H9 (cell line): ENCODE measurements around the gene COASY. TPM values are rescaled to one million over a fixed set of nuclear protein-coding genes. Genes with fewer than 3 reads are reported as not detected.

ENCODE experiments used
- DNase-seq: peaks from one replicate; pipeline ENCODE4 v3.0.0-alpha.2; 2017
- H2AFZ ChIP-seq: one replicate; pipeline ENCODE4 v1.6.1; 2013; ENCODE audit warnings: mild to moderate bottlenecking, low read length, control low read depth, moderate library complexity
- H2AK5ac ChIP-seq: 2 replicates; pipeline ENCODE4 v1.6.1; 2013; ENCODE audit warnings: low read length, control low read depth, mixed read lengths; ENCODE audit not compliant: insufficient read length
- H2BK120ac ChIP-seq: one replicate; pipeline ENCODE4 v1.6.1; 2013; ENCODE audit warnings: low read depth, mild to moderate bottlenecking, low read length, control low read depth, inconsistent platforms; ENCODE audit not compliant: poor library complexity, severe bottlenecking
- H2BK12ac ChIP-seq: 2 replicates; pipeline ENCODE4 v1.6.1; 2013; ENCODE audit warnings: low read length, control low read depth, mixed read lengths, low read depth; ENCODE audit not compliant: insufficient read length
- H2BK15ac ChIP-seq: 2 replicates; pipeline ENCODE4 v1.6.1; 2013; ENCODE audit warnings: low read depth, low read length, control low read depth
- H2BK20ac ChIP-seq: one replicate; pipeline ENCODE4 v1.6.1; 2013; ENCODE audit warnings: low read depth, mild to moderate bottlenecking, low read length, control low read depth, inconsistent platforms; ENCODE audit not compliant: poor library complexity, severe bottlenecking
- H2BK5ac ChIP-seq: 2 replicates; pipeline ENCODE4 v1.6.1; 2013; ENCODE audit warnings: low read length, control low read depth, mixed read lengths; ENCODE audit not compliant: insufficient read length
- H3K14ac ChIP-seq: 2 replicates; pipeline ENCODE4 v1.6.1; 2013; ENCODE audit warnings: low read length, control low read depth; ENCODE audit not compliant: insufficient read depth
- H3K18ac ChIP-seq: 2 replicates; pipeline ENCODE4 v1.6.1; 2013; ENCODE audit warnings: low read depth, mild to moderate bottlenecking, mixed read lengths, low read length, control low read depth; ENCODE audit not compliant: insufficient read length
- H3K23ac ChIP-seq: 2 replicates; pipeline ENCODE4 v1.6.1; 2013; ENCODE audit warnings: low read length, control low read depth, mixed read lengths, low read depth; ENCODE audit not compliant: insufficient read length
- H3K23me2 ChIP-seq: 2 replicates; pipeline ENCODE4 v1.6.1; 2013; ENCODE audit warnings: low read depth, mild to moderate bottlenecking, mixed read lengths, low read length, control low read depth; ENCODE audit not compliant: insufficient read length, poor library complexity, severe bottlenecking
- H3K27ac ChIP-seq: 2 replicates; pipeline ENCODE4 v1.5.1; 2013; ENCODE audit warnings: low read length, control low read depth, mixed read lengths, low read depth; ENCODE audit not compliant: insufficient read length
- H3K27me3 ChIP-seq: 2 replicates; pipeline ENCODE4 v1.6.1; 2013; ENCODE audit warnings: low read length, control low read depth, inconsistent platforms; ENCODE audit not compliant: insufficient read depth
- H3K4ac ChIP-seq: 2 replicates; pipeline ENCODE4 v1.6.1; 2013; ENCODE audit warnings: low read depth, mild to moderate bottlenecking, control low read depth, inconsistent platforms, low read length, moderate library complexity
- H3K4me1 ChIP-seq: 2 replicates; pipeline ENCODE4 v1.6.1; 2013; ENCODE audit warnings: low read length, control low read depth, inconsistent platforms; ENCODE audit not compliant: insufficient read depth
- H3K4me2 ChIP-seq: 2 replicates; pipeline ENCODE4 v1.6.1; 2013; ENCODE audit warnings: low read length, control low read depth, mixed read lengths; ENCODE audit not compliant: insufficient read length, insufficient read depth
- H3K56ac ChIP-seq: 2 replicates; pipeline ENCODE4 v1.6.1; 2013; ENCODE audit warnings: low read depth, mild to moderate bottlenecking, mixed read lengths, low read length, control low read depth; ENCODE audit not compliant: insufficient read length
- H3K79me1 ChIP-seq: 2 replicates; pipeline ENCODE4 v1.6.1; 2013; ENCODE audit warnings: low read depth, mild to moderate bottlenecking, moderate library complexity, low read length, control low read depth, inconsistent platforms; ENCODE audit not compliant: insufficient read depth, poor library complexity, severe bottlenecking
- H3K79me2 ChIP-seq: 2 replicates; pipeline ENCODE4 v1.6.1; 2013; ENCODE audit warnings: low read length, control low read depth, inconsistent platforms; ENCODE audit not compliant: insufficient read depth
- H3K9ac ChIP-seq: 2 replicates; pipeline ENCODE4 v1.6.1; 2013; ENCODE audit warnings: low read length, control low read depth, mixed read lengths; ENCODE audit not compliant: insufficient read length; ENCODE audit errors: extremely low read depth
- H3K9me3 ChIP-seq: one replicate; pipeline ENCODE4 v1.6.1; 2013; ENCODE audit warnings: low read depth, low read length, inconsistent platforms; ENCODE audit not compliant: control insufficient read depth
- H3T11ph ChIP-seq: one replicate; pipeline ENCODE4 v1.6.1; 2013; ENCODE audit warnings: mild to moderate bottlenecking, low read length, control low read depth, inconsistent platforms
- H4K20me1 ChIP-seq: one replicate; pipeline ENCODE4 v1.6.1; 2013; ENCODE audit not compliant: control insufficient read depth, insufficient read length, insufficient read depth
- H4K5ac ChIP-seq: 2 replicates; pipeline ENCODE4 v1.6.1; 2013; ENCODE audit warnings: low read depth, mild to moderate bottlenecking, mixed read lengths, low read length, control low read depth; ENCODE audit not compliant: insufficient read length
- H4K8ac ChIP-seq: replicated peaks from 2 replicates; pipeline ENCODE4 v1.6.1; 2013; ENCODE audit warnings: low read length, control low read depth, mixed read lengths, low read depth; ENCODE audit not compliant: insufficient read length
- H4K91ac ChIP-seq: 2 replicates; pipeline ENCODE4 v1.6.1; 2013; ENCODE audit warnings: low read depth, mild to moderate bottlenecking, moderate library complexity, mixed read lengths, low read length, control low read depth; ENCODE audit not compliant: insufficient read length
- H3K27ac Mint-ChIP-seq, 3 experiments: 2 replicates in 2 of 3; 3 replicates in 1 of 3; pipeline ENCODE4 v1.8.0; 2020 to 2021; ENCODE audit warnings: mixed read lengths in 3 of 3, mild to moderate bottlenecking in 1 of 3, moderate library complexity in 1 of 3
- H3K27me3 Mint-ChIP-seq: 2 replicates; pipeline ENCODE4 v1.8.0; 2021; ENCODE audit warnings: low read depth, mild to moderate bottlenecking, moderate library complexity, mixed read lengths
- H3K36me3 Mint-ChIP-seq, 3 experiments: 2 replicates in 2 of 3; 3 replicates in 1 of 3; pipeline ENCODE4 v1.8.0; 2020 to 2021; ENCODE audit warnings: low read depth in 3 of 3, mixed read lengths in 3 of 3; ENCODE audit not compliant: insufficient read depth in 1 of 3
- H3K4me1 Mint-ChIP-seq, 2 experiments: 2 replicates each; pipeline ENCODE4 v1.8.0; 2020; ENCODE audit warnings: mixed read lengths in 2 of 2
- H3K4me3 Mint-ChIP-seq, 2 experiments: 2 replicates in 1 of 2; 3 replicates in 1 of 2; pipeline ENCODE4 v1.8.0; 2020 to 2021; ENCODE audit warnings: mild to moderate bottlenecking in 2 of 2, mixed read lengths in 2 of 2, moderate library complexity in 1 of 2
- H3K9me3 Mint-ChIP-seq, 2 experiments: 2 replicates in 1 of 2; 3 replicates in 1 of 2; pipeline ENCODE4 v1.8.0; 2020; ENCODE audit warnings: mild to moderate bottlenecking in 2 of 2, mixed read lengths in 2 of 2, moderate library complexity in 1 of 2
- CTCF ChIP-seq: fragments of 200-600 bp; sonication (generic); conservative IDR thresholded peaks from 3 replicates; pipeline ENCODE4 v1.8.0; 2021; ENCODE audit warnings: antibody characterized with exemption, mild to moderate bottlenecking
- WGBS: extraction: QIAGEN DNeasy Blood & Tissue Kit; methylation state at CpG from one replicate; pipeline ENCODE4 v1.1.7; 2013; ENCODE audit warnings: missing lambda C conversion rate, low lambda C conversion rate, mixed read lengths; ENCODE audit not compliant: insufficient read length; ENCODE audit errors: extremely low coverage; 5-methylcytosine and 5-hydroxymethylcytosine counted together
- total RNA-seq: library from RNA; stranded (reverse); gene quantifications from 2 replicates; pipeline ENCODE4 v1.2.1, GENCODE V29; 2021

COASY gene
- total RNA-seq, 1 experiment from 2014 or later = 84.1 TPM

GRCh38 chr17:42568341-42569111 is 6.6 kb downstream of the COASY start:
- Mint-ChIP-seq H3K27me3 (peaks cover 2% of the 10 kb centered on the region; the same call in 1 of the 2 replicates), H3K4me1 (peaks cover 9 to 13% of the 10 kb centered on the region in 2 experiments), H3K36me3 (peaks cover 32 to 80% (median 73%) of the 10 kb centered on the region in 3 experiments), H3K4me3 (peak overlapping the region; percentile 96 to 97; a peak in 3 of 5 replicates), H3K27ac (peak overlapping the region in 2 of 3 experiments; percentile 18 to 93; a peak in 2 of 7 replicates), H3K9me3 (no peaks in the 10 kb centered on the region)
- no CpG with 5 or more reads among the region's 14 CpGs for WGBS
- TF ChIP-seq CTCF = no peak
- Histone ChIP-seq H2BK5ac (no peak overlapping the region), H3K79me1 (no peaks in the 10 kb centered on the region), H2BK15ac (no peak overlapping the region), H3K9ac (no peak overlapping the region), H2BK120ac (no peak overlapping the region), H4K5ac (no peak overlapping the region), H3K23ac (no peak overlapping the region), H4K91ac (no peak overlapping the region), H2AFZ (no peak overlapping the region), H3K4ac (no peak overlapping the region), H2BK20ac (no peak overlapping the region), H3K9me3 (no peaks in the 10 kb centered on the region), H3K79me2 (peaks cover 2% of the 10 kb centered on the region; the same call in 1 of the 2 replicates), H3K18ac (no peak overlapping the region), H4K20me1 (no peaks in the 10 kb centered on the region), H3K56ac (no peak overlapping the region), H3K23me2 (peaks cover 6% of the 10 kb centered on the region), H4K8ac (no peak overlapping the region), H2BK12ac (no peak overlapping the region), H3K27ac (no peak overlapping the region), H3K14ac (no peak overlapping the region), H3K4me1 (peaks cover 2% of the 10 kb centered on the region; the same call in 1 of the 2 replicates), H3K4me2 (no peak overlapping the region), H2AK5ac (no peak overlapping the region), H3K27me3 (no peaks in the 10 kb centered on the region), H3T11ph (no peak overlapping the region)
- DNase-seq = no peak
